HEK293 (cell line): ENCODE measurements around the gene TBC1D22A.

Experiments
- CTCF ChIA-PET: fragments of 350-600 bp; formaldehyde crosslinking; extraction: SDS; loops from one replicate; lab custom pipeline; 2021; ENCODE audit warnings: antibody characterized with exemption; lab: Yijun Ruan, JAX
- POLR2A ChIA-PET: fragments of 300-600 bp; formaldehyde crosslinking; extraction: SDS; loops from one replicate; lab custom pipeline; 2020; ENCODE audit warnings: antibody characterized with exemption, inconsistent platforms; lab: Yijun Ruan, JAX
- H3K27ac ChIP-seq: fragments of 200-500 bp; sonication (Bioruptor generic); 2 replicates; pipeline ENCODE4 v1.5.1; 2014; ENCODE audit warnings: low read depth, low read length, control low read depth, inconsistent platforms; ENCODE audit errors: extremely low read depth
- H3K36me3 ChIP-seq, 2 experiments: fragments of 200-500 bp in 1 of 2; sonication (Bioruptor generic) in 1 of 2; 1 replicate in 1 of 2; 2 replicates in 1 of 2; pipeline ENCODE4 v1.5.1; 2014 to 2017; ENCODE audit warnings: inconsistent platforms in 2 of 2, low read length in 2 of 2; ENCODE audit not compliant: control insufficient read depth in 2 of 2, insufficient read depth in 1 of 2
- H3K4me1 ChIP-seq: fragments of 200-500 bp; sonication (Bioruptor generic); 2 replicates; pipeline ENCODE4 v1.5.1; 2014; ENCODE audit warnings: mild to moderate bottlenecking, low read length, inconsistent platforms; ENCODE audit not compliant: control insufficient read depth, insufficient read depth
- H3K4me3 ChIP-seq: 2 replicates; pipeline ENCODE4 v1.5.1; 2011; ENCODE audit warnings: low read depth, mild to moderate bottlenecking, control low read depth, low read length, moderate library complexity
- H3K9me3 ChIP-seq: fragments of 200-500 bp; sonication (Bioruptor generic); 2 replicates; pipeline ENCODE4 v1.5.1; 2014; ENCODE audit warnings: low read depth, low read length, inconsistent platforms; ENCODE audit not compliant: control insufficient read depth, insufficient read depth
- KLF9 ChIP-seq: fragments of 450-650 bp; formaldehyde crosslinking; IDR thresholded peaks from 2 replicates; pipeline ENCODE4 v1.5.1; 2016; ENCODE audit warnings: missing biosample characterization, missing genetic modification characterization, low read depth
- MYNN ChIP-seq: fragments of 450-650 bp; formaldehyde crosslinking; IDR thresholded peaks from 2 replicates; pipeline ENCODE4 v1.5.1; 2016; ENCODE audit warnings: missing biosample characterization, missing genetic modification characterization, borderline replicate concordance
- YY1 ChIP-seq: fragments of 450-650 bp; formaldehyde crosslinking; IDR thresholded peaks from 2 replicates; pipeline ENCODE4 v1.5.1; 2018; ENCODE audit warnings: missing biosample characterization, missing genetic modification characterization
- YY2 ChIP-seq: fragments of 450-650 bp; formaldehyde crosslinking; IDR thresholded peaks from 2 replicates; pipeline ENCODE4 v1.5.1; 2016; ENCODE audit warnings: missing biosample characterization, missing genetic modification characterization
- ZBTB20 ChIP-seq: fragments of 450-650 bp; formaldehyde crosslinking; IDR thresholded peaks from 2 replicates; pipeline ENCODE4 v1.5.1; 2016; ENCODE audit warnings: missing biosample characterization, missing genetic modification characterization
- ZBTB21 ChIP-seq: fragments of 450-650 bp; formaldehyde crosslinking; IDR thresholded peaks from 2 replicates; pipeline ENCODE4 v1.5.1; 2017; ENCODE audit warnings: missing biosample characterization, missing genetic modification characterization
- ZBTB8A ChIP-seq: fragments of 450-650 bp; formaldehyde crosslinking; IDR thresholded peaks from 2 replicates; pipeline ENCODE4 v1.5.1; 2016; ENCODE audit warnings: missing biosample characterization, missing genetic modification characterization
- ZEB2 ChIP-seq: fragments of 450-650 bp; formaldehyde crosslinking; IDR thresholded peaks from 2 replicates; pipeline ENCODE4 v1.5.1; 2016; ENCODE audit warnings: missing biosample characterization, missing genetic modification characterization
- ZFHX2 ChIP-seq: fragments of 450-650 bp; formaldehyde crosslinking; conservative IDR thresholded peaks from 2 replicates; pipeline ENCODE4 v1.5.1; 2016; ENCODE audit warnings: missing biosample characterization, missing genetic modification characterization
- ZFP3 ChIP-seq: fragments of 450-650 bp; formaldehyde crosslinking; IDR thresholded peaks from 2 replicates; pipeline ENCODE4 v1.5.1; 2016; ENCODE audit warnings: low read depth, missing biosample characterization, missing genetic modification characterization
- ZIC2 ChIP-seq: fragments of 450-650 bp; formaldehyde crosslinking; IDR thresholded peaks from 2 replicates; pipeline ENCODE4 v1.5.1; 2016; ENCODE audit warnings: missing biosample characterization, missing genetic modification characterization
- ZNF114 ChIP-seq: fragments of 450-650 bp; formaldehyde crosslinking; IDR thresholded peaks from 2 replicates; pipeline ENCODE4 v1.5.0; 2017; ENCODE audit warnings: missing biosample characterization, missing genetic modification characterization
- ZNF146 ChIP-seq: fragments of 450-650 bp; formaldehyde crosslinking; IDR thresholded peaks from 2 replicates; pipeline ENCODE4 v1.5.1; 2016; ENCODE audit warnings: missing biosample characterization, missing genetic modification characterization
- ZNF24 ChIP-seq: fragments of 450-650 bp; formaldehyde crosslinking; IDR thresholded peaks from 2 replicates; pipeline ENCODE4 v1.5.1; 2016; ENCODE audit warnings: missing biosample characterization, missing genetic modification characterization
- ZNF423 ChIP-seq: fragments of 450-650 bp; formaldehyde crosslinking; IDR thresholded peaks from 2 replicates; pipeline ENCODE4 v1.5.1; 2016; ENCODE audit warnings: missing biosample characterization, missing genetic modification characterization
- ZNF514 ChIP-seq: fragments of 450-650 bp; formaldehyde crosslinking; IDR thresholded peaks from 2 replicates; pipeline ENCODE4 v1.5.1; 2016; ENCODE audit warnings: missing biosample characterization, missing genetic modification characterization
- ZNF518A ChIP-seq: fragments of 450-650 bp; formaldehyde crosslinking; conservative IDR thresholded peaks from 2 replicates; pipeline ENCODE4 v1.5.1; 2016; ENCODE audit warnings: low read depth, missing biosample characterization, missing genetic modification characterization
- ZNF530 ChIP-seq: fragments of 450-650 bp; formaldehyde crosslinking; IDR thresholded peaks from 2 replicates; pipeline ENCODE4 v1.5.1; 2016; ENCODE audit warnings: low read depth, missing biosample characterization, missing genetic modification characterization
- ZNF549 ChIP-seq: fragments of 450-650 bp; IDR thresholded peaks from 2 replicates; pipeline ENCODE4 v1.5.1; 2018; ENCODE audit warnings: missing biosample characterization, missing genetic modification characterization, mild to moderate bottlenecking, inconsistent platforms, moderate library complexity
- ZNF560 ChIP-seq: fragments of 450-650 bp; formaldehyde crosslinking; IDR thresholded peaks from 2 replicates; pipeline ENCODE4 v1.5.1; 2017; ENCODE audit warnings: missing biosample characterization, missing genetic modification characterization, borderline replicate concordance
- ZNF610 ChIP-seq: fragments of 450-650 bp; formaldehyde crosslinking; IDR thresholded peaks from 2 replicates; pipeline ENCODE4 v1.5.1; 2016; ENCODE audit warnings: missing biosample characterization, missing genetic modification characterization, borderline replicate concordance
- ZNF701 ChIP-seq: fragments of 450-650 bp; formaldehyde crosslinking; IDR thresholded peaks from 2 replicates; pipeline ENCODE4 v1.5.1; 2016; ENCODE audit warnings: missing biosample characterization, missing genetic modification characterization
- TF ChIP-seq, protein P1 (sequence below): fragments of 450-650 bp; IDR thresholded peaks from 2 replicates; pipeline ENCODE4 v1.5.1; 2018; ENCODE audit warnings: missing biosample characterization, mild to moderate bottlenecking, missing genetic modification characterization

Gene TBC1D22A

DNA sequence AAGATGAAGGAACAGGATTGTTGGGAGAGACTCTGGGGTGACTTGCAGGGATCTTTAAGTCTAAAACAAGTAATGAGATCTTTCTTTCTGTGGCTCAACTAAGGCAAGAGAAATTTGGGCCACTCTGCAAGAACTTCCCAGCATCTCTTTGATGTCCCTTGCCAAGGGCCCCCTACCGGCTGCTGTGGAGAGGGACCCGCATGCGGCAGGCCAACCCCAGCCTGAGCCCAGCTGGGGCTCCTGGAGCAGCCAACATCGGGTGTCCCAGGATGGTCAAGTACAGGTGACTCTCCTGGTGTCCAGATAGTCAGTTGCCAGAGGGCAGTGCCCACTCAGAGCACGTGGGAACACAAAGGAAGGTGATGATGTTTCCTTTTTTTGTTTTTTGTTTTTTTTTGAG lies 363.2 kb downstream of the TBC1D22A start:
- H3K9me3 ChIP-seq = no peaks in the 10 kb centered on the region
- POLR2A ChIA-PET = no interaction called here
- TF ChIP-seq ZNF146 (tag by site-specific recombination) (no peak), ZIC2 (tag by site-specific recombination) (peak; percentile 37), ZBTB8A (tag by site-specific recombination) (no peak), MYNN (tag by site-specific recombination) (no peak), ZFP3 (tag by site-specific recombination) (no peak), ZNF518A (tag by site-specific recombination) (no peak), ZNF560 (no peak), ZNF514 (no peak)
- H3K4me3 ChIP-seq = no peak overlapping the region
- CTCF ChIA-PET = interaction anchor here (0.7 kb wide), 1 partner anchor 326 kb away, joined by 3 read pairs; no protein-coding TSS in a partner anchor
- peaks cover 4% of the 10 kb centered on the region; the same call in 1 of the 2 replicates for H3K4me1 ChIP-seq
- no peak overlapping the region for H3K27ac ChIP-seq
- no peaks in the 10 kb centered on the region for H3K36me3 ChIP-seq

DNA sequence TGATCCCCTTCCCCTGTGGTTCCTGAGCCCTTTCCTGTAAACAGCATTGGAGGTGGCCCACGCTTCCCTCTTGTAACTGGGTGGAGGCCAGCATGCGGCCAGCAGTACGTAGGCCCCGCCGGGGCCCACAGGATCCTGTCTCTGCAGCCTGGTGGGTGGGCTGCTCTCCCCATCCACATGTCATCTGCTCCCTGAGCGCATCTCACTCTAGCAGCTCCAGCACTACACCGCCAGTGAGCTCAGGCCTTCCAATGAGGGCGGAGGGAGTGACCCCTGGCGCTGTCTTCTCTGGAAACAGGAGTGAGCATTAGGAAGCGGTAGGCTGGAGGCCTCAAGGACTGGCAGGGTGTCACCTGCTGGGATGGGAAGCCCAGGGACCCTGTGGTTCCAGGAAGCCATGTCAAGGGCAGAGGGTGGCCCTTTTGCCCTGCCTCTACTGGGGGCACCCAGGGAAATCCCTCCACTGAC lies 363.9 kb downstream of the TBC1D22A start:
- ChIA-PET CTCF (no interaction called here), POLR2A (no interaction called here)
- Histone ChIP-seq H3K36me3 (no peaks in the 10 kb centered on the region), H3K4me3 (no peak overlapping the region), H3K9me3 (no peaks in the 10 kb centered on the region), H3K4me1 (peaks cover 4% of the 10 kb centered on the region; the same call in 1 of the 2 replicates), H3K27ac (no peak overlapping the region)
- TF ChIP-seq ZBTB21 (tag by site-specific recombination) (no peak), ZNF701 (no peak), YY1 (tag by site-specific recombination) (no peak), ZNF549 (tag by site-specific recombination) (no peak), ZIC2 (tag by site-specific recombination) (peak; percentile 79), ZNF530 (no peak), ZEB2 (tag by site-specific recombination) (no peak), ZNF423 (tag by site-specific recombination) (no peak), ZNF610 (tag by site-specific recombination) (no peak), KLF9 (tag by site-specific recombination) (no peak), ZBTB20 (tag by site-specific recombination) (no peak), YY2 (no peak), ZFHX2 (tag by site-specific recombination) (peak; percentile 17; the same call in 1 of the 2 replicates), ZNF114 (tag by site-specific recombination) (no peak), ZNF24 (tag by site-specific recombination) (no peak)
- TF ChIP-seq, protein P1, sequence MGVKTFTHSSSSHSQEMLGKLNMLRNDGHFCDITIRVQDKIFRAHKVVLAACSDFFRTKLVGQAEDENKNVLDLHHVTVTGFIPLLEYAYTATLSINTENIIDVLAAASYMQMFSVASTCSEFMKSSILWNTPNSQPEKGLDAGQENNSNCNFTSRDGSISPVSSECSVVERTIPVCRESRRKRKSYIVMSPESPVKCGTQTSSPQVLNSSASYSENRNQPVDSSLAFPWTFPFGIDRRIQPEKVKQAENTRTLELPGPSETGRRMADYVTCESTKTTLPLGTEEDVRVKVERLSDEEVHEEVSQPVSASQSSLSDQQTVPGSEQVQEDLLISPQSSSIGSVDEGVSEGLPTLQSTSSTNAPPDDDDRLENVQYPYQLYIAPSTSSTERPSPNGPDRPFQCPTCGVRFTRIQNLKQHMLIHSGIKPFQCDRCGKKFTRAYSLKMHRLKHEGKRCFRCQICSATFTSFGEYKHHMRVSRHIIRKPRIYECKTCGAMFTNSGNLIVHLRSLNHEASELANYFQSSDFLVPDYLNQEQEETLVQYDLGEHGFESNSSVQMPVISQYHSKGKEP (tag by site-specific recombination) = no peak
